Measurements from ENCODE around the gene NSF.
"Not testable (repeated sequence)": the region's sequence is repeated elsewhere in the genome, so short reads cannot be mapped to it uniquely, and the experiment has no call there.

The NSF gene

DNA sequence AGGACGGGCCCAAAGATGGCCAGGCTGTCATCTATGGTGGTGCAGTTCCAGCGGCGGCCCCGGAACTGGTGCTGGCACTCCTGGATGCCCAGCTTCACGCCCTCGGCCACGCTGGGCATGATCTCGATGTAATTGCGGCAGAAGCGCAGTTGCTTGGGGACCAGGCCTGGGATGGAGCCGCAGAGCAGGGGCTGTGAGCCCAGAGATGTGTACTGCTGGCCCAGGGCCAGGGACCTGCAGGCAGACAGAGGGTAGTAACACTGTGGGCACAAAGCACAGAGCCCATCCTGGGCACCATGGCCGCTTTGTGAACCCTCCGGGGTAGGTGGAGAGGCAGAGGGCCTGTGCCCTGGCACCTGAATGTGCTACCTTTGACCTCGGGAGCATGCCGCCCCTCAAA, 183.2 kb downstream of the NSF start:
- DNase-seq (ENCODE audit: low read depth in 2 of 3, low spot score in 1 of 3), result no peak

- DNase-seq (ENCODE audit: low read depth in 2 of 3, low spot score in 1 of 3), result no peak
Measured at GRCh38 chr17:46774108-46774737, 183.8 kb downstream of the NSF start.

DNA sequence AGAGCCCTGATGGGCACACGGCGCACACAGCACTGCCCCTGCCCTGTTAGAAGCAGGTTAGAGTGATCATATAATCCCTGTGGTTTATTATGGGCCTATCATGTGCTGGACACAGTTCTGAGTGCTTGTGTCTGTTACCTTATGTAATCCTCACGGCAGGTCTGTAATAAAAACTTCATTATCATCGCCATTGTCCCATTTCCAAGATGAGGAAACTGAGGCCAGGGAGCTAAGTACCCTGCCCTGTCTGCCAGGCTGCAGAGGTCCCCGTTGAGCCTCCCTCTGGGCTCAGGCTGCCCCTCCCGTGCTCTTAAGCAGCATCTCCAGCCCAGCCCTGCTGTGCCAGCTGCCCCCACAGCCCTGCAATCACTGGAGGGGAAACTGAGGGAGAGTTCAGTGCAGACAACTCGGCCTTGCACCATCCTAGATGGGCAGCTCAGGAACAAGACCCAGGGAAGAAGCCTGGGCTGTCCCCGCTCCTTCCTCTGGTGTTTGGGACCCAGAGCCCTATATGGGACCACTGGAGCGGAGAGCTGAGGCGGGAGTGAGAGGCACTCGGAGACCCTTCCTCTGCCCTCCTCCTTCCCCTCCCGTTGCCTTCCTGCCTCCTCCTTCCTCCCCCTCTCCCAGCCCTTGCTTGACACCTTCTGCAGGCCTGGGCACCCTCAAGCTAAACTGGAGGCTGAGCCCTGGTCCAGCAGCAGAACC, 186.0 kb downstream of the NSF start:
- DNase-seq (ENCODE audit: low read depth in 2 of 3, low spot score in 1 of 3), result no peak

DNA sequence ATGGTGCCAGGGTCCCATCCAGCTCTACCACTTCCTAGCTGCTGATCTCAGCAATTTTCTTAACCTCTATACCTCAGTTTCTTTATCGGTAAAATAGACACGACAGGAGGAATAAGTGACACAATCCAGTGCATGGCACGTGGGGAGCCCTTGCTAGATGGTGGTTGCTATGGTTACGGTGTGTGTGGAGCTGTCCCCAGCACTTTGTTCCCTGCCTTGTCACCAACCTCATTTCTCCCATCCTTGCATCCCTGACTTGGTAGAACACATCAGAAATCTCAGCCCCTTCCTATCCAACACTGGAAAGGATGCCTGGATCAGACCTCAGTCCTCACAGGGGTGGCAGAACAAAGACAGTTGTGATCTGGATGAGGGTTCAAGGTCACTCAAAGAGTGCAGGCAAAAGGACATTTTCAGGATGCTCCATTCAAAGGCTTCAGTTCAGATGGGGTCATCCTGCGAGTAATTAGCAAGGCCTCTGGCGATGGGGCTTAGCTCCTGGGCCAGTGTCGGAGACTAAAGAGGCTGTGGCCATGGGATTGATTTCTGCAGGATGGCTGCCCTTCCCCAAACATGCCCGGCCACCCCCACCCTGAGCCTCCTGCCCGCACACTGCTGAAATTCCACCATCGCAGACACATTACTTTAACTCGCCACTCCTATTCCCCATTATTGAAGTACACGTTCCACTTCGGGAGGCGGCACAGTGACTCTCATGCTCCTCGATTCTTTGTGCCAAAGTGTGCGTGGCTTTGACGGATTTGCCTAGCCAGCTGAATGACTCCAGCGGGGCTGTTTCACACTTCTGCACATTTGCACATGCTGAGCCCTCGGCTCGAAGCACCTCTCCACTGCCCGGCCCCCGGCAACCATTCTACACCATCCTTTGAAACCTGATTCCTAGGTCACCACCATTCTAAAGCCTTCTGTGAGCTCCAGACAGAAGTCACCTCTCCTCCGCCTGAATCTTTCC, 187.8 kb downstream of the NSF start:
- no peak for DNase-seq (ENCODE audit: low read depth in 2 of 3, low spot score in 1 of 3)

DNA sequence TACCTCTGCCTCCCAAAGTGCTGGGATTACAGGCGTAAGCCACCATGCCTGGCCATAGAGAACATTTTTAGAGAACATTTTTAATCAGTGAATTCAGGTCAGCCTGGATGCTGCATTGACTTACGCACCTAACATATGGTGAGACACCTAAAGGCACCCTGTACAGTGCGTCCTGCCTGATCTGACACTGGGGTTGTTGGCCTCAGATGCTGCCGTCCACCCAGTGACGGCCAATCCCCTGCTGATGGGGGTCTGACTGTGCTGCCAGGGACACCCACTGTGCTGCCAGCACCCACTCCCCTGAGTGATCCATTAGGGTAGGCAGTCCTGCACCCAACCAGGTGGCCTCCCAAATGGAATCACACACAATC, 189.5 kb downstream of the NSF start:
- no peak for DNase-seq (ENCODE audit: low read depth in 2 of 3, low spot score in 1 of 3)

DNA sequence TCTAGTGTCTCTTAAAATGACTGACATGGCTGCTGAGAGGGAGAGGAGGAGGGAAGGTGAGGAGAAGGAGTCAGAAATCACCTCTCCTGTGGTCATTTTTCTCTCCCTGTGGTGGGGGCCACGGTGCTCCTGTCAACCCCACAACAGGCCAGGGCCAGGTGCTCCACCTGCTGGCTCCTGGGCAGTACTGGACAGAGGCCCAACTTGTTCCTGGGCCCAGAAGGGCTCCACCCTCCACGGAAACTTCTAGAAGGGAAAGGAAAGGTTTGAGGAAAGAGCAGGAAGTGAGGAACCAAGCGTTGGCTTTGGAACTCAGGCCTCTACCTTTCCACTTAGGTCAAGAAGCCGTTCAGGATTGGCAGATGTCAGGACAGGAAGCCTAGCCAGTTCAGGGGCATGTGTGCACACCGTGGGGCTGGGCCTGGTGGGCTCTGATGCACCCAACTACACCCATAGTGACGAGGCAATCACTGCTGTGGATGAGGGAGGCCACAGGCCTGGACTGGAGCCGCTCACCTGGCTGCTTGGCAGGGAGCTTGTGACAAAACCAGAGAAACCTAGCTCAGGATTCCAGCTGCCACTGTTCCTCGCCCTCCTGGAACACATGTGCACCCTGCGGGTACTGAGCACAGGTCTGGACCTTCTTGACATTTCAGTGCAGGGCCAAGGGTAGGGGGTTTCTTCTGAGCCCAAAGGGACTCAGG, 191.9 kb downstream of the NSF start:
- DNase-seq (ENCODE audit: low read depth in 2 of 3, low spot score in 1 of 3), result no peak

GRCh38 chr17:46783031-46783593, 192.6 kb downstream of the NSF start:
- no peak for DNase-seq (ENCODE audit: low read depth in 2 of 3, low spot score in 1 of 3)

DNA sequence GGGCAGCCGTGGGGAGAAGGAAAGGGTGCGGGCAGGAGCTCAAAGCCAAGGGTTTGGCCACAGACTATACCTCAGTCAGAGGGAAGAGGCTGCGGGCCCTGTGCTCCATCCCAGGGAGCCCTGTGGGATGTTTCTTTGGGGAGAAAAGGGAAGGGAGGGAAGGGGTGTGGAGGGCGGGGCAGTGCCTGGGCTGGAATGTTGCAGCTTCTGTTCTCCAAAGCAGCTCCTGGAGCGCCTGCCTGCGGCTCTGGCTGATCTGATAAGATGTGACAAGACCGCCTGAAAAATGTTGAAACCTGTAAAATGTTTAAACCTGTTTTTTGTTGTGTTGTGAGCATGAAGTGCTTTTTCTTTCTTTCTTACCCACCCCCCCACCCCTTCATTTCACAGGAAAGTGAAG, 195.2 kb downstream of the NSF start:
- DNase-seq (ENCODE audit: low read depth in 2 of 3, low spot score in 1 of 3), result no peak

- no peak for DNase-seq (ENCODE audit: low read depth in 2 of 3, low spot score in 1 of 3)
Measured at GRCh38 chr17:46787478-46787877, 197.0 kb downstream of the NSF start.

GRCh38 chr17:46788300-46788699, 197.8 kb downstream of the NSF start:
- no peak for DNase-seq (ENCODE audit: low read depth in 2 of 3, low spot score in 1 of 3)

DNA sequence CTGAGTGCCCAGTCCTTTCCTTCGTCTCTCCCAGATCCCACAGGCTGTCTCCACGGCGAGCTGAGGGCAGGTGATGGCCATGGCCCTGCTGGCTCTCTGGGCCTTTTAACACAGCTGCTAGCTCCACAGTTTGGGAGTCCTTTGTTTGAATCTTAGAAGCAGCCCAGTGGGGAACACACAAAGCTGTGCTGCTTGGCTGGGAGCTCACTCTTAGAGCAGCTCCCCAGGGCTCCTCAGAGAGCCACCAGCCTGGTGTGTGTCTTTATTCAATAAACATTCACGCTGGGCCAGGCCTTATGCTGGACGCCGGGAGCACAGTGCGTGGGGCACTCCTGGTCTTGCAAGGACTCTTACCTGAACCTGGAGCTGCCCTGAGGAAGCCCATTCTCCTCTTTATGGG, 198.3 kb downstream of the NSF start:
- no peak for DNase-seq (ENCODE audit: low read depth in 2 of 3, low spot score in 1 of 3)

DNA sequence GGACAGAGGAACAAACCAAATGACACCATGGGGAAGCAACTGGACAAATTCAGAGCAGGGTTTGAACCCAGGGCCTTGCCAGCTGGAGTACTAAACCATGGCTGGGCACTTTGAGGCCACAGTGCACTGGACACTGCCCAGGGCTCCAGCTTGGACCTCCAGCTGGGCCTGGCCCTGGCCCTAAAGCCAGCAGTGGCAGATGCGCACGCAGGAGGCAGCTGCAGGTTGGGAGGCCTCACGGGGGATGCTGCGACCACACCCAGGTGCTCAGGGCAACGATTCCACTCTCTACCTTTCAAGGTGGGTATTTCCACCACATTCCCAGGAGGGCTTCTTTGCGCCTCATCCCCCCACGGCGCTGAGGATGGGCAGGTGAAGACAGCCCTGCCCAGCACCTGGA, 199.1 kb downstream of the NSF start:
- DNase-seq (ENCODE audit: low read depth in 2 of 3, low spot score in 1 of 3), result no peak

DNA sequence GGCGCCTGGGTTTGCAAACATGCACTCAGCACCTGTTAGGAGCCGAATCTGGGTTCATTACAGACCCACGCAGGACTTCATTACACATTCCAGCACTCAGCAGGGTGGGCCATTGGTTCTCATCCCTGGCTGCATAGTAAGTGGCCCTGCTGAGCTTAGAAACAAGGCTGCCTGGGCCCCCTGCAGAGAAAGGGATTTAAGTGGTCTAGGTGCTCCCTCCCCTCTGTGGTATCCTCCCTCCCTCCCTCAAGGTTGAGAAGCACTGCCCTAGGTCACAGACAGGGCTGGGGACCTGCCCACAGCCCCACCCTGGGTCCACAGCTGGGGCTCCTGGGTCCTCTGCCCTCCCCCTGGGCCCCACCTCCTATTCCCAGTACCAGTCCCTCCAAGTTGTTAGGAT, 199.7 kb downstream of the NSF start:
- no peak for DNase-seq (ENCODE audit: low read depth in 2 of 3, low spot score in 1 of 3)

GRCh38 chr17:46791531-46791930, 201.1 kb downstream of the NSF start:
- DNase-seq (ENCODE audit: low read depth in 2 of 3, low spot score in 1 of 3), result no peak

DNA sequence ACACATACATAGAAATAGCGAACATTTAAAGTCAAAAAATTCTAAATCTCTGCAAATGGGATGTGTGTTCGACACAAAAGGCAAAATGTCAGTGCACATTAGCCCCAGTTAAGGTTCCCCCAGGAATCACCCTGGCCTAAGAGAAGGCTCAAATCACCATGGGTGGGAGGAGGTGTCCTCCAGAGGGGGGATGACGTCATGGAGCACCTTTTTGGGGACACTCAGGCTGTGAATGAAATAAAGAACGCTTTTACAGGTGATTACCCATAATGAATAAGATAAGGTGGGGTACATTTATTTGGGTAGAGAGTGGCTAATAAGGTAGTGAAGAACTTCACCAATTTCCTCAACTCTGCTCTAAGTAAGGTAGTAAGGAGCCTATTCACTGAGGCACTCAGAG, 201.6 kb downstream of the NSF start:
- DNase-seq (ENCODE audit: low read depth in 2 of 3, low spot score in 1 of 3), result no peak

GRCh38 chr17:46793023-46793422, 202.6 kb downstream of the NSF start:
- not testable (repeated sequence) for DNase-seq (ENCODE audit: low read depth in 2 of 3, low spot score in 1 of 3)

DNA sequence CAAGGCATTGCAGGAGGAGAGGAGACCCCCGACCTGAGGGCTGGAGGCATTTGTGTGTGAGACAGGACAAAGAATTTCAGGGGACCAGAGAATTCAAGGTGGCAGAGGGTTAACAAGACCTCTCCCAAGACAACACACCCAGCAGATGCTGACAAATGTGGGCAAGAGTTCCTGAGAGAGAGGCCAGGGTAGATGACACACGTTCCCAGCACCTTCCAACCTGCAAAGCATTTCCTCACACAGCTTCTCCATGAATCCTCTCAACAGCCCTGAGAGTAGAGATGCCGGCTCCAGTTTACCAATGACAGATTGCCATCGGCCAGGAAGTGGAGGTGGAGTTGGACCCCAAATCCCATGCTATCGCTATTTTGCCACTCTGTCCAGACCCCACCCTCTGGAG, 203.1 kb downstream of the NSF start:
- DNase-seq (ENCODE audit: low read depth in 2 of 3, low spot score in 1 of 3), result no peak

DNA sequence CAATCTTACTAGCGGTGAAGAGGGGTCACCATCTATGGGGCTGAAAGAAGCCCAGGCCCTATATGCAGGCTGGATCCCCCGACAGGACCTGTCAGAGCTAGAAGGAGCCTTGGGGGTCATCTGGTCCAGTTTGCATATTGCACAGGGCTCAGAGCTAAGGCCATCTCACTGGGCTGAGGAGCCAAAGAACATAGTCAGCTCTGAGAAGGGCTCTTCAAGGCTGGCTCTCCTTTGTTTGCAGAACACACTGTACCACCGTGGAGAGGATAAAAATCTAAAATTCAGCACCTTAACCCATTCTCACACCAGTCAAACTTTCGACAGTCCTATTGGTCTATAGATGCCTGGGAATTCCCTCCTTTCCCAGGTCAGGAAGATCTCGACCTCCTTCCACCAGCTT, 203.8 kb downstream of the NSF start:
- DNase-seq (ENCODE audit: low read depth in 2 of 3, low spot score in 1 of 3), result no peak

GRCh38 chr17:46795379-46795952, 205.0 kb downstream of the NSF start:
- DNase-seq (ENCODE audit: low read depth in 2 of 3, low spot score in 1 of 3), result no peak

DNA sequence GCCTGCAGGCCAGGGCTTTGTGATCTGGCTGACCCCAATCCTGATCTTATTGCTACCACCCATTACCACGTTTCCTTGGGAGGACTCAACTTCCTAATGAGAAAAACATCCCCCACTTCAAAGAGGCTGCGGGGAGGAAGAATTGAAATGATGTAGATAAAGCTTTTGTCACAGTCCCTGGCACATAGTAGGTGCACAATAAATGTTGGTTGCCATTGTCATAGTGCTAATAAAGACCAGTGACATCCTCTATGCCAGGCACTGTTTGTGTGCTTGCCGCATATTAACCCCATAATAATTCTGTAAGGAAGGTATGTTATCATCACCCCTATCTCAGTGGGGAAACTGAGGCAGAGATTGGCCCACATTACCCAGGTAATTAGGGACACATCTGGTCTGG, 205.6 kb downstream of the NSF start:
- DNase-seq (ENCODE audit: low read depth in 2 of 3, low spot score in 1 of 3), result no peak

DNA sequence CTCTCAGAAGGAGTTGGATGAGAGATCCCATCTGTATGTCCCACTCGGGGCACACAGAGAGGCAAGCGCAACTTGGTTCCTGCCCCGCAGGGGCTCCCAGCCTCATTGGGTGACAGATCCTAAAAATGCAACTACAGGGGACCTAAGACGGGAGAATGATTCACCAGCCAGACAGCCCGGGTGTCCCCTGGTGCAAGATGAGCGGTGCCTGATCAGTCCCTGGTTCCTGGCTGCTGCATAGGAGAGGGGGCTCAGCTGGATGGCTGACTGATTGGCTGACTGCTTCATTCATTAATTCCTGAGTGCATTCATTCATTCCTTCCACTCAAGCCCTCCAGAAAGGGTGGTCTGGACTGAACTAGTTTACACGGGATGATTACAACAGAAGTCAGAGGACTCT, 206.1 kb downstream of the NSF start:
- no peak for DNase-seq (ENCODE audit: low read depth in 2 of 3, low spot score in 1 of 3)

Data from stimulated activated CD4-positive, alpha-beta T cell treated with anti-CD3 and anti-CD28 coated beads, Interleukin-12 subunit alpha, Interleukin-12 subunit beta, amount 100 ng/mL, for 48 hours (primary cell).